Kidney (tissue), 14 donors: Measurements from ENCODE around the gene USP2. TPM values are rescaled to one million over a fixed set of nuclear protein-coding genes. Genes with fewer than 3 reads are reported as not detected.

Experiments used
- DNase-seq, 5 donors: peaks; one replicate each; pipeline ENCODE4 v3.0.0-alpha.2; 2013 to 2020
- FAIRE-seq: peaks from 2 replicates; lab custom pipeline; 2012; peaks lifted over from hg19 to GRCh38; lab: Jason Lieb, UNC
- H3K27ac ChIP-seq, 2 donors: one replicate each; pipeline ENCODE4 v1.7.0; 2013; ENCODE audit warnings: low read depth in 2 of 2, low read length in 2 of 2, inconsistent platforms in 1 of 2
- H3K27me3 ChIP-seq: one replicate; pipeline ENCODE4 v1.7.1; 2013; ENCODE audit warnings: low read length, inconsistent platforms; ENCODE audit not compliant: control insufficient read depth, insufficient read depth
- H3K36me3 ChIP-seq, 3 donors: one replicate each; pipeline versions ENCODE4 v1.7.0 to v1.7.1; 2013; ENCODE audit warnings: low read length in 3 of 3, control low read depth in 1 of 3, inconsistent platforms in 1 of 3; ENCODE audit not compliant: insufficient read depth in 3 of 3, control insufficient read depth in 2 of 3
- H3K4me1 ChIP-seq, 3 donors: one replicate each; pipeline versions ENCODE4 v1.7.0 to v1.7.1; 2013; ENCODE audit warnings: low read length in 3 of 3, inconsistent platforms in 1 of 3, low read depth in 1 of 3; ENCODE audit not compliant: control insufficient read depth in 2 of 3, insufficient read depth in 2 of 3
- H3K4me3 ChIP-seq, 3 donors: one replicate each; pipeline versions ENCODE4 v1.7.0 to v1.8.1; 2013; ENCODE audit warnings: low read length in 3 of 3, control low read depth in 1 of 3, inconsistent platforms in 1 of 3
- H3K9ac ChIP-seq, 3 donors: one replicate each; pipeline versions ENCODE4 v1.7.0 to v1.7.1; 2013; ENCODE audit warnings: low read length in 3 of 3, control low read depth in 1 of 3, inconsistent platforms in 1 of 3
- H3K9me3 ChIP-seq, 3 donors: one replicate each; pipeline versions ENCODE4 v1.7.0 to v1.7.1; 2013; ENCODE audit warnings: low read length in 3 of 3, control low read depth in 1 of 3, inconsistent platforms in 1 of 3; ENCODE audit not compliant: control insufficient read depth in 2 of 3, insufficient read depth in 1 of 3
- intact Hi-C: fragments of 100-400 bp; cut with DNase I; formaldehyde crosslinking; loops from one replicate; pipeline ENCODE4 v1.11.1; 2022
- polyA plus RNA-seq: library from polyadenylated mRNA; stranded (reverse); fragments of 350-450 nt; fragmentation: Illumina TruSeq; extraction: RNeasy Lipid Tissue Mini Kit (QIAGEN cat#74804); gene quantifications from one replicate; pipeline ENCODE4 v1.2.3, GENCODE V29; 2014; ENCODE audit warnings: low read depth, low replicate concordance; ENCODE audit not compliant: insufficient read depth
- total RNA-seq: library from RNA; stranded (reverse); fragmentation: NEBNext Ultra II Directional; extraction: Animal tissue kit (Norgen Biotek cat#: 25700); gene quantifications from one replicate; pipeline ENCODE4 v1.2.1, GENCODE V29; 2021
- TF ChIP-seq, protein P1 (sequence below): IDR thresholded peaks from 3 replicates; pipeline ENCODE4 v1.5.1; 2012; ENCODE audit warnings: mild to moderate bottlenecking, moderate library complexity, borderline replicate concordance; ENCODE audit not compliant: insufficient read depth; ENCODE audit errors: extremely low read depth
- donor health status: control.
- donor health status: control.
- donor health status: control.
- donor health status: control.
- donor health status: control.
- donor health status: DM: yes; HTN: yes; CAD: no.
- donor health status: Normal renal cell carcinoma (clear cell type).

Gene USP2
- total and polyA plus RNA-seq, 2 donors from 2014 or later: 30.4 to 57.6 TPM

DNA sequence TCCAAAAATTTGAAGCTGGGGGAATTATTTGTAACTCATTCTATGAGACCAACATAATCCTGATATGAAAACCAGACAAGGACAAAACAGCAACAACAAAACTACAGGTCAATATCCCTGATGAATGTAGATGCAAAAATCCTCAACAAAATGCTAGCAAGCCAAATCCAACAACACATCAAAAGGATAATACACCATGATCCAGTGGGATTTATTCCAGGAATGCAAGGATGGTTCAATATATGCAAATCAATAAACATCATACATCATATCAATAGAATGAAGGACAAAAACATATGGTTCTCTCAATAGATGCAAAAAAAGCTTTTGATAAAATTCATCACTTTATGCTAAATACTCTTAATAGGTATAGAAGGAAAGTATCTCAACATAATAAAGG lies 19.4 kb upstream of the USP2 start:
- DNase-seq (no peak), FAIRE-seq (no peak)
- TF ChIP-seq, protein P1, sequence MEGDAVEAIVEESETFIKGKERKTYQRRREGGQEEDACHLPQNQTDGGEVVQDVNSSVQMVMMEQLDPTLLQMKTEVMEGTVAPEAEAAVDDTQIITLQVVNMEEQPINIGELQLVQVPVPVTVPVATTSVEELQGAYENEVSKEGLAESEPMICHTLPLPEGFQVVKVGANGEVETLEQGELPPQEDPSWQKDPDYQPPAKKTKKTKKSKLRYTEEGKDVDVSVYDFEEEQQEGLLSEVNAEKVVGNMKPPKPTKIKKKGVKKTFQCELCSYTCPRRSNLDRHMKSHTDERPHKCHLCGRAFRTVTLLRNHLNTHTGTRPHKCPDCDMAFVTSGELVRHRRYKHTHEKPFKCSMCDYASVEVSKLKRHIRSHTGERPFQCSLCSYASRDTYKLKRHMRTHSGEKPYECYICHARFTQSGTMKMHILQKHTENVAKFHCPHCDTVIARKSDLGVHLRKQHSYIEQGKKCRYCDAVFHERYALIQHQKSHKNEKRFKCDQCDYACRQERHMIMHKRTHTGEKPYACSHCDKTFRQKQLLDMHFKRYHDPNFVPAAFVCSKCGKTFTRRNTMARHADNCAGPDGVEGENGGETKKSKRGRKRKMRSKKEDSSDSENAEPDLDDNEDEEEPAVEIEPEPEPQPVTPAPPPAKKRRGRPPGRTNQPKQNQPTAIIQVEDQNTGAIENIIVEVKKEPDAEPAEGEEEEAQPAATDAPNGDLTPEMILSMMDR: no peak
- H3K4me1 ChIP-seq: peaks cover 0 to 8% (median 0%) of the 10 kb centered on the region in 3 donors
- H3K36me3 ChIP-seq: no peaks in the 10 kb centered on the region
- no peak overlapping the region for H3K4me3 ChIP-seq
- no peak overlapping the region for H3K27ac ChIP-seq
- peaks cover 0 to 19% (median 0%) of the 10 kb centered on the region in 3 donors for H3K9me3 ChIP-seq
- intact Hi-C loops: no loop called here
- no peak overlapping the region for H3K9ac ChIP-seq
- no peaks in the 10 kb centered on the region for H3K27me3 ChIP-seq

DNA sequence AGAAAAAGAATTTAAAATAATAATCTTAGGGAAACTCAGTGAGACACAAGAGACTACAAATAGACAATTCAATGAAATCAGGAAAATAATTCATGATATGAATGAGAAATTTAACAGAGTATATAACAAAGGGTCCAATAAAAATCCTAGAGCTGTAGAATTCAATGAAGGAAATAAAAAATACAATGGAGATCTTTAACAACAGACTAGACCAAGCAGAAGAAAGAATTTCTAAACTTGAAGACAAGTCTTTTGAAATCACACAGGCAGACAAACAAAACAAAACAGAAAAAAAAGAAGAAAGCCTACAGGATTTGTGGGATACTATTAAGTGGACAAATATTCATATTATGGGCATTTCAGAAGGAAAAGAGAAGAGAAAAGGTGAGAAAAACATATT lies 16.2 kb upstream of the USP2 start:
- H3K4me3 ChIP-seq: no peak overlapping the region
- FAIRE-seq (no peak), DNase-seq (no peak)
- no peaks in the 10 kb centered on the region for H3K4me1 ChIP-seq
- no peak overlapping the region for H3K9ac ChIP-seq
- H3K27ac ChIP-seq: no peak overlapping the region
- no peaks in the 10 kb centered on the region for H3K36me3 ChIP-seq
- peaks cover 0 to 19% (median 0%) of the 10 kb centered on the region in 3 donors for H3K9me3 ChIP-seq
- no peaks in the 10 kb centered on the region for H3K27me3 ChIP-seq
- TF ChIP-seq, protein P1: no peak
- intact Hi-C loops: no loop called here

DNA sequence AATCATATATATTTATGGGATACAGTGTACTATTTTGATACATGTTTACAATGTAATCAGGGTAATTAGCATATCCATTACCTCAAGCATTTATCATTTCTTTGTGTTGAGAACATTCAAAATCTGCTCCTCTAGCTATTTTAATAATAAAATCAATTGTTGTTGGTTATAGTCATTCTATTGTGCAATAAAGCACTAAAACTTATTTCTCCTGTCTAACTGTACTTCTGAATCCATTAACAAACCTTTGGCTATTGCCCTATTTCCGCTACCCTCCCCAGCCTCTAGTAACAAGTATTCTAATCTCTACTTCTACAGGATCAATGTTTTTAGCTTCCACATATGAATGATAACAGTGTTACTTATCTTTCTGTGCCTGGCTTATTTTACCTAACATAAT lies 15.3 kb upstream of the USP2 start:
- Histone ChIP-seq H3K4me3 (no peak overlapping the region), H3K9me3 (peaks cover 0 to 19% (median 0%) of the 10 kb centered on the region in 3 donors), H3K4me1 (no peaks in the 10 kb centered on the region), H3K9ac (no peak overlapping the region), H3K36me3 (no peaks in the 10 kb centered on the region), H3K27ac (no peak overlapping the region), H3K27me3 (no peaks in the 10 kb centered on the region)
- no peak for DNase-seq
- FAIRE-seq: no peak
- intact Hi-C loops: no loop called here
- TF ChIP-seq, protein P1: no peak

DNA sequence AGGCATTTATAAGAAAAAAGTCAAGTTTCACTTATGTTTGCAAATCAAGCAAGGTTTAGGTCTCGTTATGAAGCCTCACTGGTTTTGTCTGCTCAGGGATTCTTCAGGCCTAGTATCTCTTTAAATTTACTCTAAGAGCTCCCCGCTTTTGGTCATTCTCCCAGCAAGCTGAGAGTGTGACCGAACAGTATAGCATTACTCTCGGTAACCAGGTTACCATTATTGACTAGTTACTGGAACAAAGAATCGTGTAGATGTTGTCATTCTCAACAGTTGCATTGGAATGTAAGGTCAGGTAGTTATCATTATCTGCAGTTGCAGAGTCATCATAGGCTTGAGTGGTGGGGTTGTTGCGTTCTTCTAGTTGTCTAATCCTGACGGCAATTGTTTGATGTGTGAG lies 9.8 kb upstream of the USP2 start:
- intact Hi-C loops: no loop called here
- FAIRE-seq (no peak), DNase-seq (no peak)
- H3K9ac ChIP-seq: no peak overlapping the region
- H3K4me3 ChIP-seq: no peak overlapping the region
- TF ChIP-seq, protein P1: no peak
- no peak overlapping the region for H3K27ac ChIP-seq
- no peaks in the 10 kb centered on the region for H3K4me1 ChIP-seq
- H3K36me3 ChIP-seq: no peaks in the 10 kb centered on the region
- no peaks in the 10 kb centered on the region for H3K27me3 ChIP-seq
- H3K9me3 ChIP-seq: no peaks in the 10 kb centered on the region
